ENCODE measurements around the gene RSPH1. TPM values are rescaled to one million over a fixed set of nuclear protein-coding genes. Genes with fewer than 3 reads are reported as not detected.
A peak's percentile ranks its signal among the peaks of the same experiment; 100 is the strongest.

Gene RSPH1
- polyA plus RNA-seq, 2 of the 4 experiments (the other 2 are of a cell fraction), result 0.71 to 0.85 TPM

- no peak overlapping the region for H3K4me3 ChIP-seq
- no peak for TF ChIP-seq HEYL (CRISPR knock-in tag; IDR thresholded peaks at IDR 0.05)
- WGBS (ENCODE audit: missing lambda C conversion rate), result 68% methylated on average over 15 of the region's 17 CpGs
- H3K4me2 ChIP-seq, result no peak overlapping the region
- DNase-seq (ENCODE audit: low read depth in 1 of 2, low spot score in 1 of 2) (no peak), FAIRE-seq (no peak), ATAC-seq (no peak)
- no peaks in the 10 kb centered on the region for H3K4me1 ChIP-seq
- ChIA-PET CTCF (no interaction called here), POLR2A (no interaction called here)
- H3K9me3 ChIP-seq, result no peaks in the 10 kb centered on the region
- H3K27ac ChIP-seq, result no peak overlapping the region
Observed at GRCh38 chr21:42439284-42440186, 56.5 kb downstream of the RSPH1 start.

- no peak overlapping the region for H3K4me3 ChIP-seq
- no peaks in the 10 kb centered on the region for H3K9me3 ChIP-seq
- POLR2A ChIA-PET, result no interaction called here
- 36% methylated on average over 21 of the region's 25 CpGs for WGBS (ENCODE audit: missing lambda C conversion rate)
- H3K27ac ChIP-seq, result no peak overlapping the region
- no peak overlapping the region for H3K4me2 ChIP-seq
- no peak for DNase-seq (ENCODE audit: low read depth in 1 of 2, low spot score in 1 of 2)
- no peak for FAIRE-seq
- CTCF ChIA-PET, result no interaction called here
- no peak for TF ChIP-seq TFCP2L1 (CRISPR knock-in tag; IDR thresholded peaks at IDR 0.05)
- TF ChIP-seq BCL3 (IDR thresholded peaks at IDR 0.05), result no peak
- no peak for TF ChIP-seq RCOR1 (IDR thresholded peaks at IDR 0.05; ENCODE audit: low read depth, low read length)
- TF ChIP-seq HDAC2 (IDR thresholded peaks at IDR 0.05), result no peak
- TF ChIP-seq FOSL2 (IDR thresholded peaks at IDR 0.05), result no peak
- no peak for TF ChIP-seq FOSL2 (CRISPR knock-in tag; IDR thresholded peaks at IDR 0.05)
- TF ChIP-seq CEBPB (IDR thresholded peaks at IDR 0.05), result no peak
- TF ChIP-seq MAX (IDR thresholded peaks at IDR 0.05), result no peak
- TF ChIP-seq ZC3H11A (IDR thresholded peaks at IDR 0.05), result no peak
- TF ChIP-seq E2F6 (IDR thresholded peaks at IDR 0.05; ENCODE audit: borderline replicate concordance, low read depth), result no peak
- no peak for ATAC-seq
- H3K4me1 ChIP-seq, result no peaks in the 10 kb centered on the region
Observed at GRCh38 chr21:42438316-42439205, 57.5 kb downstream of the RSPH1 start.

- Histone ChIP-seq H3K4me1 (no peaks in the 10 kb centered on the region), H3K9me3 (0 out of 3 replicates have a peak, but pooled peaks cover 2% of the 10 kb centered on the region), H3K27ac (no peak overlapping the region), H3K4me2 (no peak overlapping the region), H3K4me3 (no peak overlapping the region)
- FAIRE-seq (no peak), DNase-seq (ENCODE audit: low read depth in 1 of 2, low spot score in 1 of 2) (no peak), ATAC-seq (no peak)
- CTCF ChIA-PET, result no interaction called here
- WGBS (ENCODE audit: missing lambda C conversion rate), result 8% methylated on average over 4 of the region's 8 CpGs
- TF ChIP-seq REST (IDR thresholded peaks at IDR 0.05) (peak; percentile 80), GATA3 (IDR thresholded peaks at IDR 0.05; ENCODE audit: borderline replicate concordance) (no peak)
- POLR2A ChIA-PET, result no interaction called here
Observed at GRCh38 chr21:42437786-42438185, 58.2 kb downstream of the RSPH1 start.
